B cell (primary cell): ENCODE measurements around the gene HOXA11. TPM values are rescaled to one million over a fixed set of nuclear protein-coding genes. Genes with fewer than 3 reads are reported as not detected.

Experiments
- ATAC-seq: fragments of 200-7000 bp; cut with Tn5 transposase; one replicate; pipeline ENCODE4 v1.10.0; 2021; ENCODE audit warnings: low read depth, mild to moderate bottlenecking, moderate number of reproducible peaks, moderate library complexity
- CTCF ChIA-PET: fragments of 350-600 bp; sonication (Branson Sonifier 250); formaldehyde crosslinking; loops from one replicate; lab custom pipeline; 2021; ENCODE audit warnings: antibody characterized with exemption, inconsistent platforms; lab: Charles Lee
- POLR2A ChIA-PET: fragments of 350-600 bp; sonication (Branson Sonifier 250); formaldehyde crosslinking; loops from one replicate; lab custom pipeline; 2021; ENCODE audit warnings: antibody characterized with exemption; lab: Charles Lee
- DNase-seq: peaks from one replicate; pipeline ENCODE4 v3.0.0; 2013
- H2AFZ ChIP-seq: 2 replicates; pipeline ENCODE4 v1.6.1; 2012; ENCODE audit warnings: mild to moderate bottlenecking, low read depth, low read length; ENCODE audit not compliant: insufficient read depth, poor library complexity, severe bottlenecking
- H3K27ac ChIP-seq, 2 donors: 1 replicate in 1 of 2; 2 replicates in 1 of 2; pipeline ENCODE4 v1.5.1; 2012 to 2013; ENCODE audit warnings: low read length in 2 of 2, mild to moderate bottlenecking in 2 of 2, moderate library complexity in 1 of 2
- H3K27me3 ChIP-seq, 4 experiments: fragments of 200-600 bp in 1 of 4; sonication (generic) in 1 of 4; replicated peaks in 1 of 4; 1 replicate in 2 of 4; 2 replicates in 2 of 4; pipeline versions ENCODE4 v1.6.1 to v1.7.0; 2013 to 2016; ENCODE audit warnings: low read length in 3 of 4, mild to moderate bottlenecking in 2 of 4, mixed read lengths in 1 of 4, moderate library complexity in 1 of 4; ENCODE audit not compliant: insufficient read depth in 4 of 4, control insufficient read depth in 3 of 4; ENCODE audit errors: control extremely low read depth in 1 of 4
- H3K36me3 ChIP-seq, 2 experiments: replicated peaks in 1 of 2; 1 replicate in 1 of 2; 2 replicates in 1 of 2; pipeline versions ENCODE4 v1.6.1 to v1.7.1; 2013; ENCODE audit warnings: low read length in 1 of 2; ENCODE audit not compliant: insufficient read depth in 2 of 2, control insufficient read depth in 1 of 2; ENCODE audit errors: control extremely low read depth in 1 of 2, extremely low read depth in 1 of 2
- H3K4me1 ChIP-seq, 2 donors: fragments of 200-600 bp in 1 of 2; sonication (generic) in 1 of 2; 1 replicate in 1 of 2; 2 replicates in 1 of 2; pipeline versions ENCODE4 v1.5.1 to v1.6.1; 2013 to 2017; ENCODE audit warnings: low read length in 2 of 2; ENCODE audit not compliant: control insufficient read depth in 2 of 2, insufficient read depth in 2 of 2
- H3K4me2 ChIP-seq: replicated peaks from 2 replicates; pipeline ENCODE3; 2012; ENCODE audit warnings: mild to moderate bottlenecking, low read depth, low read length; ENCODE audit not compliant: poor library complexity, severe bottlenecking
- H3K4me3 ChIP-seq, 5 experiments: fragments of 200-600 bp in 1 of 5; sonication (generic) in 1 of 5; 1 replicate in 3 of 5; 2 replicates in 2 of 5; pipeline versions ENCODE4 v1.5.1 to v1.7.0; 2011 to 2016; ENCODE audit warnings: low read length in 4 of 5, mild to moderate bottlenecking in 4 of 5, low read depth in 2 of 5, control low read depth in 1 of 5, moderate library complexity in 1 of 5; ENCODE audit not compliant: insufficient read depth in 1 of 5; ENCODE audit errors: control extremely low read depth in 1 of 5, extremely low read depth in 1 of 5
- H3K79me2 ChIP-seq: fragments of 200-600 bp; sonication (generic); one replicate; pipeline ENCODE4 v1.6.0; 2016; ENCODE audit warnings: low read length; ENCODE audit not compliant: control insufficient read depth, insufficient read depth
- H3K9ac ChIP-seq: fragments of 200-600 bp; sonication (generic); 2 replicates; pipeline ENCODE4 v1.6.1; 2017; ENCODE audit warnings: mild to moderate bottlenecking, low read length, moderate library complexity
- H3K9me3 ChIP-seq, 3 donors: one replicate each; pipeline versions ENCODE4 v1.6.1 to v1.7.1; 2013; ENCODE audit warnings: low read length in 2 of 3; ENCODE audit not compliant: control insufficient read depth in 2 of 3, insufficient read depth in 1 of 3; ENCODE audit errors: control extremely low read depth in 1 of 3
- H4K20me1 ChIP-seq: 2 replicates; pipeline ENCODE4 v1.6.0; 2012; ENCODE audit warnings: mild to moderate bottlenecking, low read length; ENCODE audit not compliant: insufficient read depth, control insufficient read depth, poor library complexity, severe bottlenecking
- H3K27ac Mint-ChIP-seq: one replicate; pipeline ENCODE4 v1.8.0; 2021; ENCODE audit warnings: mixed read lengths
- H3K27me3 Mint-ChIP-seq: one replicate; pipeline ENCODE4 v1.8.0; 2021; ENCODE audit warnings: mixed read lengths
- H3K4me1 Mint-ChIP-seq: one replicate; pipeline ENCODE4 v1.8.0; 2021; ENCODE audit warnings: mixed read lengths
- H3K4me3 Mint-ChIP-seq: one replicate; pipeline ENCODE4 v1.8.0; 2021; ENCODE audit warnings: mixed read lengths
- H3K9me3 Mint-ChIP-seq: one replicate; pipeline ENCODE4 v1.8.0; 2022; ENCODE audit warnings: mixed read lengths; ENCODE audit not compliant: insufficient read depth
- CTCF ChIP-seq: fragments of 200-600 bp; IDR thresholded peaks from one replicate; pipeline ENCODE4 v1.8.0; 2022; ENCODE audit warnings: antibody characterized with exemption, mild to moderate bottlenecking
- EZH2 ChIP-seq: IDR thresholded peaks from 2 replicates; pipeline ENCODE4 v1.6.1; 2012; ENCODE audit warnings: borderline replicate concordance, low read depth, mild to moderate bottlenecking, moderate library complexity, low read length; ENCODE audit not compliant: insufficient read depth, poor library complexity, severe bottlenecking
- WGBS: methylation state at CpG from one replicate; pipeline ENCODE4 v1.1.5; 2013; ENCODE audit warnings: missing lambda C conversion rate; ENCODE audit not compliant: insufficient coverage; 5-methylcytosine and 5-hydroxymethylcytosine counted together
- intact Hi-C: fragments of 100-400 bp; cut with micrococcal nuclease; formaldehyde crosslinking; loops from one replicate; pipeline ENCODE4 v1.10.0; 2022
- polyA plus RNA-seq: library from polyadenylated mRNA; depleted of rRNA; stranded (reverse); fragments of >200 nt; gene quantifications from 2 replicates; pipeline ENCODE4 v1.2.3, GENCODE V29; 2012
- total RNA-seq, 2 donors: library from RNA; stranded (reverse); fragments of 120-200 nt in 1 of 2; gene quantifications; 1 replicate in 1 of 2; 2 replicates in 1 of 2; pipeline versions ENCODE4 v1.2.3 to v1.2.4, GENCODE V29; 2013 to 2022

HOXA11 gene
- total and polyA plus RNA-seq, 2 donors (not counting 1 experiment from before 2014, with no cell fraction given), result not detected

GRCh38 chr7:27147199-27148030, 37.6 kb downstream of the HOXA11 start, which contains the start of gene HOXA6:
Gene HOXA6 (minus strand): TSS chr7:27147774. CDS start chr7:27147749, 25 bp downstream.
- H3K9ac ChIP-seq, result peak within 1 kb of the TSS; percentile 50
- H3K4me1 ChIP-seq, result peaks cover 45 to 47% of the 10 kb centered on the region in 2 donors
- Mint-ChIP-seq H3K4me1 (peaks cover 36% of the 10 kb centered on the region), H3K27me3 (peaks cover 64% of the 10 kb centered on the region), H3K27ac (peak within 1 kb of the TSS; percentile 20), H3K4me3 (peak within 1 kb of the TSS; percentile 80), H3K9me3 (no peaks in the 10 kb centered on the region)
- H3K36me3 ChIP-seq, result no peaks in the 10 kb centered on the region
- peak within 1 kb of the TSS; percentile 69 for H3K4me2 ChIP-seq
- ATAC-seq, result no peak
- no peaks in the 10 kb centered on the region for H4K20me1 ChIP-seq
- intact Hi-C loops, result no loop called here
- peaks cover 0 to 75% (median 0%) of the 10 kb centered on the region in 3 donors for H3K9me3 ChIP-seq
- peaks cover 0 to 89% (median 61%) of the 10 kb centered on the region in 4 experiments for H3K27me3 ChIP-seq
- H3K79me2 ChIP-seq, result no peaks in the 10 kb centered on the region
- POLR2A ChIA-PET, result no interaction called here
- TF ChIP-seq CTCF (no peak), EZH2 (peak; percentile 35)
- H2AFZ ChIP-seq, result peak within 1 kb of the TSS; percentile 47
- peak within 1 kb of the TSS in 4 of 5 experiments; percentile 2 to 30 (median 22) for H3K4me3 ChIP-seq
- CTCF ChIA-PET, result interaction anchor here (1.2 to 6.9 kb wide), 5 partner anchors 15 to 465 kb away, joined by 3 to 52 read pairs (median 8); no protein-coding TSS in a partner anchor
- 19% methylated on average over 63 of the region's 63 CpGs for WGBS
- peak; percentile 44 for DNase-seq
- H3K27ac ChIP-seq, result no peak within 1 kb of the TSS
